ENCODE measurements around the gene TAF3.

Gene TAF3

DNA sequence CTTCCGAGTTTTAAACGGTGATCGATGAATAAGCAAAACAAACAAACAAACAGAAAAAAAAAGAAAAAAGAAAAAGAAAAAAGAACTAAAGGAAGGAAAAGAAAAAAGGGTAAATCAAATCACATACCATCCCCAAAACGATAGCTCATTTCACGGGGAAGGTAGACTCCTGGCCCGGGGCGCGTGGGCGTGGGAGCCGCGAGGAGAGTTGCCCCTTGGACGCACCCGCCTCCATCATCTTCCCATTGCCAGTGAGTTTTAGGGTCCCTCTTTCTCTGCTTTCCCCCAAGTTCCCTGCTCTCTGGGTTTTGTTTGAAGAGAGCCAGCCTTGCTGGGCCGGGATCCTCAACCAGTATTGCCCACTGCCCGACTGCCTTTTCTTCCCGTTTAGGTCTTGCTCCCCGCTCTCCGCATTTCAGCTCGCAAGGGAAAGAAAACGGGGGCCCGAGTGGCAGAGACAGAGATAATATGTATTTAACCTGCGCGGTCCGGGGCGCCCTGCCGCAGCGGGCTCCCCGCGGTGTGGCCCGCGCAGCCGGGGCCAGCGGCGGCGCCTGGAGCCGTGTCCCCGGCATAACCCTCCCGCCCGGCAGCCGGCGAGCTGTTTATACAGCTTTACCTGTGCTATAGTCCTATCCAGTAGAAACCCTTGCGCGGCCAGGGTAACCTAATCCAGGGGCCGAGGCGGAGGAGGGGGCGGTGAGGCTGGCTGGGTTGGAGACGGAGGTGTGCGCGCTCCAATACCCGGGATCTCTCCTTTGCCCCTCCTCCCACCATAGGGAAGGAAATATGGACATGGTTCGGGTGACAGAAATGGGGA is 230.9 kb downstream of the TAF3 start:
- no peak for DNase-seq

DNA sequence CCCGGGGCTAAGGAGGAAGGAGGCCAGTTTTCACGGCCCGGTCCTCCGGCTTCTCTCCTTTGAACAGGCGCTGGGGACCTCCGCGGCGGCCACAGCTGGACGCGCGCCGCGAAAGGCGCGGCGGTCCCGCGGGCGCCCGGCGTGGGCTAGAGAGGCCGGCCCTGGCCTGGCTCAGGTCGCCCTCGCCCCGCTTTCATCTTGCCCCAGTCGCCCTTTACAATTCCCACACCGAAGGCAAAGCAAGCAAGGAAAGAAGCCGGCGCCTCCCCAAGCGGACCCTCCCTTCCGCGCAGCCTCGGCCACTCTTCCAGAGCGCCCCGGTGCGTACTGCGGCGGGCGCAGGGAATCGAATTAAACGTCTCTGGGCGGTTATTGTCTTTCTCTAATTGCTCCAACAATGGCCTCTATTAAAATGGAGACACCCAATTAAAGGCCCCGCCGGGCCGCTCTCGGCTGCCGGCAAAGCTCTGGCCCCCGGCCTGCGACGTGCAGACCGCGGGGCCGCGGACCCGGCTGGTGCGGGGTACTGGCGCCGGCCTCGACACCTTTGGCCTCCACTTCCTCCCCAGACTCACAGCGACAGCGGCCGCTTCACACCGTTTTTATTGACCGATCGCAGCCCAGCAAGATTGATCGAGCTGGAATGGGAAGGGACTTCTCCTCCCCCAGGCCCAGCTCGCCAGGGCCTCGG is 231.7 kb downstream of the TAF3 start:
- DNase-seq, result no peak

GRCh38 chr10:8050556-8051108 is 232.3 kb downstream of the TAF3 start:
- no peak for DNase-seq

DNA sequence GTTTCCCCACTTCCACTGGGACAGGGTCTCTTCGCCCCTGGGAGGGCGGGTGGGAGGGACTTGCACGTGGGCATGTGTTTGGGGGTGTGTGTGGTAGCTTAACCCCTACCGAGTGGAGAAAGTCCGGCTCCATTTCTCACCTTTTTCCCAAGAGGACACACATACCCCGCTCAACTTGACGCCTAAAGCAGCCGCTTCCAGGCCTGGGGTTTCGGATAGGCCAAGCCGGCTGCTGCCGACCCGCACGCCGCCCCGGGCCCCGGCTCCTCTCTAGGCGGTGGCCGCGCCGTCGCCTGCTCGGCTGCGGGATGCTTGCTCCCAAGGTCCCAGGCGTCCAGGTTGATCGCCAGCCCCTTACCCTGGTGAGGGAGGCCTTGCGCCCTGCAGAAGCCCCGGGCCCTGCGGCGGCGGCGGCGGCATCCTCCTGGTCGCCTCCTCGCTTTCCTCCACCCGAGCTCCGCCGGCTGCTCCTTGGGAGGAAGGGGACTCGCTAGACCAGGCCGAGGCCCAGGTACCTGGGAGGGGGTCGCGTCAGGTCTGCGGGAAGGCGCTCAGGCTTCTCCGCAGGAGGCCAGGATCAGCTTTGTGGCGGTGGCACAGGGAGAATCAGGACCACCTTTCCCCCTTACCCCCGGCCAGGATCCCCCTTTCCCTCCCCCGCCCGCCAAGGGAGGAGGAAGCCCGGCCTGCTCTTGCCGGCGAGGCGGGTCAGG is 233.0 kb downstream of the TAF3 start:
- no peak for DNase-seq

- no peak for DNase-seq
Observed at GRCh38 chr10:8051851-8052257, 233.5 kb downstream of the TAF3 start.

GRCh38 chr10:8052341-8052955 is 234.1 kb downstream of the TAF3 start:
- DNase-seq, result no peak

- DNase-seq, result no peak
Observed at GRCh38 chr10:8052956-8053445, 234.7 kb downstream of the TAF3 start.

DNA sequence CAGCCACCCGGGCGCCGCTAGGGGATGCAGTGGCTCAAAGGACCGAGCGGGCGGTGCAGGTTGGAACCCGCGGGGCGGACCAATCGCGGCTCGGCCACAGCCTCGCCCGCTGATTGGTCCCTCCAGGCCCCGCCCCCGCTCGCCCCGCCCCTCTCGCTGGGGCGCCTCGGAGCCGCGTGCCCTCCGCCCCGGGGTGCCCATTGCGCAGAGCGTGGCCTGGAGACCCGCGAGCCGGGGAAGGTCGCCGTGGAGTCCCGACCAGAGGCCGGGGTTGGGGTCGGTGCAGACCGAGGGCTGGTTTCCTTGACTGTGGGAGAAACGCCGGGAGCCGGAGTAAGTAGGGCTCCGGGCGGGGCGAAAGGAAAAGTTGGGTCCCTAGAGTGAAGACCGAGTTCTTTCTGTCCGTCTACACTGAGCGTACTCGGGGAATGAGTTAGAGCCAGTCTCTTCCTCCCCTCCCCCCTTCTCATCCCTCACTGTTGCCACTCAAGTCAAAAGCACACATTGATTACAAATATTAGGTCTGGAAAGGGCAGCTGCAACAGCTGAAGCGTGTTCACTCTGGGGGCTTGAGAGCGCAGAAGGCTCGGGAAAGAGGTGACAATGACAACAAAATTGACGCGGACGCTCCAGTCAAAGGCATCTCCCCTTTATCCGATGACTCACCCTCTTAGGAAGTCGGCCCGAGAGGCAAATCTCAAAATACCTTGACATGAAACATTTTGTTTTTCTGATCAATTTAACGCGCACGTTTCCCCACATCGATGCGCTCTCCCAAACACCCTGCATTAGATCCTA is 235.3 kb downstream of the TAF3 start:
- DNase-seq, result no peak

GRCh38 chr10:8054244-8054493 is 235.9 kb downstream of the TAF3 start:
- no peak for DNase-seq

- no peak for DNase-seq
Observed at GRCh38 chr10:8054494-8055407, 236.4 kb downstream of the TAF3 start, which contains the start of gene GATA3. TSS of gene GATA3 (plus strand) at chr10:8054688. CDS start at chr10:8055656, 968 bp downstream.

GRCh38 chr10:8055420-8056349 is 237.4 kb downstream of the TAF3 start:
- DNase-seq, result no peak

GRCh38 chr10:8056378-8056777 is 238.1 kb downstream of the TAF3 start:
- no peak for DNase-seq

GRCh38 chr10:8056871-8057331 is 238.6 kb downstream of the TAF3 start:
- no peak for DNase-seq

- no peak for DNase-seq
Observed at GRCh38 chr10:8057636-8058273, 239.4 kb downstream of the TAF3 start.

DNA sequence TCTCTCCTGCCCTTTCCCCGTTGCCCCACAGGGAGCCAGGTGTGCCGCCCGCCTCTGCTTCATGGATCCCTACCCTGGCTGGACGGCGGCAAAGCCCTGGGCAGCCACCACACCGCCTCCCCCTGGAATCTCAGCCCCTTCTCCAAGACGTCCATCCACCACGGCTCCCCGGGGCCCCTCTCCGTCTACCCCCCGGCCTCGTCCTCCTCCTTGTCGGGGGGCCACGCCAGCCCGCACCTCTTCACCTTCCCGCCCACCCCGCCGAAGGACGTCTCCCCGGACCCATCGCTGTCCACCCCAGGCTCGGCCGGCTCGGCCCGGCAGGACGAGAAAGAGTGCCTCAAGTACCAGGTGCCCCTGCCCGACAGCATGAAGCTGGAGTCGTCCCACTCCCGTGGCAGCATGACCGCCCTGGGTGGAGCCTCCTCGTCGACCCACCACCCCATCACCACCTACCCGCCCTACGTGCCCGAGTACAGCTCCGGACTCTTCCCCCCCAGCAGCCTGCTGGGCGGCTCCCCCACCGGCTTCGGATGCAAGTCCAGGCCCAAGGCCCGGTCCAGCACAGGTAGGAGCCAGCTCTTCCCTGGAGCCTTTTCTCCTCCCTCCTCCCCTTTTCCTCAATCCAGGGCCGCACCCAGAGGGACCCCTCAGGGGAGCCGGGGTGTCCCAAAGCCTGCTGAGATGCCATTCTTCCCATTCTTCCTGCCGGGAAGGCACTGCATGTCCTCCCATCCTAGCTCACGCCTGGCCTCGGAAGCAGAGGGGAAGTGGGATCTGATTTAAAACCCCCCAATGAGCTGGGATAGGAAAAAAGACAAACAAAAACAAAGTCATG is 240.2 kb downstream of the TAF3 start:
- no peak for DNase-seq

DNA sequence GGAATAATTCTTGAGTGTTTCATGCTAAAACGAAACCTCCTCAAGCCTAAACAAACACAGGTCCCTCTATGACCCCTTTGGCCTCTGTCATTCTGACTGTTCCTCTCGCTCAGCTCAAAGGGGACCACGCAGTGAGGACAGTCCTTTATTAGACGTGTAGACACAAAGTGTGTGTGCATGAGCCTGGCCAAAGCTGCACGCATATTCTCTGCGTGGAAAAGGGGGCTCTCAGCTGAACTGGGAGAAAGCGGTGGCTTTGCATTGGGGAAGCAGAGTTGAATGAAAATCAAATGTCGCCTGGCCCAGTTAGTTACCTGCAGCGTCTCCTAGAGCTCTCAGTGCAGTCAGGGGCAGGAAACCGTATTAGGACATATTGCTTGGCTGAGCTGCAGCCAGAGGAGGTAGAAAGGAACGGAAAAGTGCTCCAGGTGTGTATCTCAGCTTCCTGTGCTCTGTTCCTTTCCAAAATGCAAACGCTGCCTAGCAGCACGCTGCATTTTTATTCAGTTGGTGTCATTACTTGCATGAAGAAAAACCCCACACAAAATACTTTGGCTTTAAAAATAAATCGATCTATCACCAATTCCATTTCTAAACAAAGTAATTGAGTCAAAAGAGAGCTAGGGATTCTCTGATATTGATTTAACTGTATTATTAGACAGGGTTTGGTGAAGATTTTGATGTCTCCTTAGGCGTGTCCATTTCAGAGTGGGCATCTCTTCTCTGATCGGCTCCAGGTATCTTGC is 241.1 kb downstream of the TAF3 start:
- no peak for DNase-seq

DNA sequence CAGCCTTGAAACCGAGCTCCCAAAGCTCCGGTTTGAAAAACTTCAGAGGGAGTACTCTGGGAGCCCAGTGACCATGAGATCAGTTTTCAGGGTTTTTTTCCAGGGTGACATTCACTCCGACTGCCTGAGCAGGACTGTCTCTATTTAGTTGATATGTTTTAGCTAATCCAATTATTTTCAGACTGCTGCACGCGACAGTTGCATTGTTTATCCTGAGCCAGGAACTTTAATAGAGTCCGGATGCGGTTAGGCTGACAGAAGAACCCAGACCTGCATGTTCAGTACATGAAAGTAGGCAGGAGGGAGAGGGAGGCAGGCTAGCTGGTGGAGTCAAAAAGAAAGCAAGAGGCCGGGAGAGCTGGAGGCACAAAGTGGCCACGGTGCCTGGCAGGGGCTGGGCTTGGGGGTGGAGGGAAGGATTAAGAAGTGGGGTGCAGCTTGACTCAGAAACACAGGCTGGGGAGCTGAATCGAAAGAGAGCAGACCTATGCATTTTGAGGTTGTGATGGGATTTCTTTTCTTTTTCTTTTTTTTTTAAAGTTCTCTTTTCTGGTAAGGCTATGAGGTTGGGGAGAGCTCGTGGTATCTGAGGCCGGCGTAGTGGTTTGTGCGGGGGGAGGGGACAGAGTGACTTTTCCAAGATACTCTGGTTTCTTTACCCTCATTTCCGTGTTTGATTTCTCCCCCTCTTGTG is 241.9 kb downstream of the TAF3 start:
- no peak for DNase-seq

Data from SHP77 treated with DMSO at 0.1 percent for 48 hours (cell line).